SK-N-SH (cell line): Measurements from ENCODE around the gene MEOX1. TPM values are rescaled to one million over a fixed set of nuclear protein-coding genes. Genes with fewer than 3 reads are reported as not detected.

Source experiments
- CTCF ChIA-PET: fragments of 300-600, 350-600 bp; formaldehyde crosslinking; extraction: SDS; loops from one replicate; lab custom pipeline; 2021; lab: Yijun Ruan, JAX
- POLR2A ChIA-PET: fragments of 350-600 bp; sonication (Branson Sonifier 250); formaldehyde crosslinking; extraction: SDS; loops from one replicate; lab custom pipeline; 2020; ENCODE audit warnings: antibody characterized with exemption, inconsistent platforms; lab: Yijun Ruan, JAX
- DNase-seq: peaks from one replicate; pipeline ENCODE4 v3.0.0; 2012
- H2AFZ ChIP-seq: fragments of 200-600 bp; sonication (generic); 2 replicates; pipeline ENCODE4 v1.8.1; 2016; ENCODE audit warnings: antibody characterized with exemption, mild to moderate bottlenecking, low read depth
- H3F3A ChIP-seq: fragments of 200-600 bp; sonication (generic); replicated peaks from 2 replicates; pipeline ENCODE3; 2016; ENCODE audit warnings: antibody characterized with exemption, mild to moderate bottlenecking; ENCODE audit not compliant: insufficient read depth
- H3K27ac ChIP-seq, 2 experiments: fragments of 200-500 bp in 1 of 2; fragments of 200-600 bp in 1 of 2; sonication (Bioruptor generic) in 1 of 2; sonication (generic), shearing (Covaris generic) in 1 of 2; 2 replicates each; pipeline versions ENCODE4 v1.5.1 to v1.6.1; 2014 to 2016; ENCODE audit warnings: low read depth in 2 of 2, inconsistent platforms in 1 of 2, low read length in 1 of 2, mild to moderate bottlenecking in 1 of 2, mixed read lengths in 1 of 2
- H3K27me3 ChIP-seq: fragments of 200-600 bp; sonication (generic), shearing (Covaris generic); 2 replicates; pipeline ENCODE4 v1.6.1; 2016; ENCODE audit warnings: mixed run types; ENCODE audit not compliant: insufficient read depth
- H3K36me3 ChIP-seq, 2 experiments: fragments of 200-500 bp in 1 of 2; fragments of 200-600 bp in 1 of 2; sonication (Bioruptor generic) in 1 of 2; sonication (generic) in 1 of 2; replicated peaks in 1 of 2; 2 replicates each; pipeline versions ENCODE3 to v1.5.1; 2014 to 2016; ENCODE audit warnings: low read length in 1 of 2, mild to moderate bottlenecking in 1 of 2; ENCODE audit not compliant: insufficient read depth in 2 of 2, control insufficient read depth in 1 of 2
- H3K4me1 ChIP-seq, 2 experiments: fragments of 200-500 bp in 1 of 2; fragments of 200-600 bp in 1 of 2; sonication (Bioruptor generic) in 1 of 2; sonication (generic), shearing (Covaris generic) in 1 of 2; 2 replicates each; pipeline versions ENCODE4 v1.5.1 to v1.6.1; 2014 to 2016; ENCODE audit warnings: low read depth in 1 of 2, low read length in 1 of 2, mixed run types in 1 of 2; ENCODE audit not compliant: insufficient read depth in 2 of 2, control insufficient read depth in 1 of 2
- H3K4me2 ChIP-seq: fragments of 200-600 bp; sonication (generic), shearing (Covaris generic); 2 replicates; pipeline ENCODE4 v1.6.1; 2017; ENCODE audit warnings: mixed run types
- H3K4me3 ChIP-seq, 2 experiments: fragments of 200-500 bp in 1 of 2; fragments of 200-600 bp in 1 of 2; sonication (Bioruptor generic) in 1 of 2; sonication (generic), shearing (Covaris generic) in 1 of 2; 2 replicates each; pipeline versions ENCODE4 v1.5.1 to v1.8.1; 2014 to 2016; ENCODE audit warnings: low read depth in 2 of 2, inconsistent platforms in 1 of 2, low read length in 1 of 2, mild to moderate bottlenecking in 1 of 2, mixed read lengths in 1 of 2, moderate library complexity in 1 of 2
- H3K79me2 ChIP-seq: fragments of 200-600 bp; sonication (generic); 2 replicates; pipeline ENCODE4 v1.8.1; 2017; ENCODE audit warnings: mild to moderate bottlenecking; ENCODE audit not compliant: insufficient read depth
- H3K9ac ChIP-seq: fragments of 200-600 bp; sonication (generic); 2 replicates; pipeline ENCODE4 v1.6.1; 2017; ENCODE audit warnings: mixed run types
- H3K9me2 ChIP-seq: fragments of 200-600 bp; sonication (generic); 2 replicates; pipeline ENCODE4 v1.6.1; 2017; ENCODE audit warnings: mixed run types
- H3K9me3 ChIP-seq: fragments of 200-600 bp; sonication (generic); 2 replicates; pipeline ENCODE4 v1.6.1; 2017; ENCODE audit warnings: mixed run types, mild to moderate bottlenecking, moderate library complexity
- H4K20me1 ChIP-seq: fragments of 200-600 bp; sonication (generic); 2 replicates; pipeline ENCODE4 v1.6.1; 2017; ENCODE audit warnings: mild to moderate bottlenecking, mixed run types; ENCODE audit not compliant: insufficient read depth
- CHD2 ChIP-seq: fragments of 150-350 bp; IDR thresholded peaks from 2 replicates; pipeline ENCODE4 v1.6.1; 2018; ENCODE audit warnings: low read length; ENCODE audit not compliant: partially characterized antibody
- EP300 ChIP-seq, 2 experiments: IDR thresholded peaks; 2 replicates each; pipeline versions ENCODE4 v1.4.0 to v1.6.1; 2012; ENCODE audit warnings: borderline replicate concordance in 1 of 2, low read depth in 1 of 2, low read length in 1 of 2
- EZH2phosphoT487 ChIP-seq: fragments of 200-600 bp; sonication (generic); IDR thresholded peaks from 2 replicates; pipeline ENCODE4 v1.6.1; 2017; ENCODE audit warnings: low read depth, mixed run types, mild to moderate bottlenecking, antibody characterized with exemption, moderate library complexity, borderline replicate concordance
- FOXJ3 ChIP-seq: sonication (generic); formaldehyde crosslinking; IDR thresholded peaks from 2 replicates; pipeline ENCODE4 v1.5.1; 2020; ENCODE audit warnings: mild to moderate bottlenecking, missing genetic modification reagents
- FOXM1 ChIP-seq: IDR thresholded peaks from 2 replicates; pipeline ENCODE4 v1.4.0; 2012; ENCODE audit warnings: low read depth, mild to moderate bottlenecking
- JUND ChIP-seq: IDR thresholded peaks from 2 replicates; pipeline ENCODE4 v1.4.0; 2012
- MEF2A ChIP-seq: IDR thresholded peaks from 2 replicates; pipeline ENCODE4 v1.4.0; 2012; ENCODE audit warnings: low read depth, borderline replicate concordance
- MXI1 ChIP-seq: IDR thresholded peaks from 2 replicates; pipeline ENCODE4 v1.6.1; 2012; ENCODE audit warnings: mild to moderate bottlenecking, low read depth, low read length, improper control_type of control experiment
- NFIC ChIP-seq: IDR thresholded peaks from 2 replicates; pipeline ENCODE4 v1.4.0; 2012; ENCODE audit warnings: borderline replicate concordance
- NRF1 ChIP-seq: IDR thresholded peaks from 2 replicates; pipeline ENCODE4 v1.6.1; 2012; ENCODE audit warnings: low read depth, mild to moderate bottlenecking, low read length
- POLR2AphosphoS5 ChIP-seq: IDR thresholded peaks from 2 replicates; pipeline ENCODE4 v1.6.1; 2012; ENCODE audit warnings: low read depth, low read length
- RFX5 ChIP-seq: IDR thresholded peaks from 2 replicates; pipeline ENCODE4 v1.6.1; 2012; ENCODE audit warnings: mild to moderate bottlenecking, improper control_type of control experiment, low read length
- RXRA ChIP-seq: IDR thresholded peaks from 2 replicates; pipeline ENCODE4 v1.4.0; 2012; ENCODE audit warnings: low read depth, mild to moderate bottlenecking, borderline replicate concordance
- SMC3 ChIP-seq: IDR thresholded peaks from 2 replicates; pipeline ENCODE4 v1.6.1; 2012; ENCODE audit warnings: low read depth, low read length, improper control_type of control experiment
- TAF1 ChIP-seq: IDR thresholded peaks from 2 replicates; pipeline ENCODE4 v1.6.1; 2012; ENCODE audit warnings: low read depth, mild to moderate bottlenecking, low read length, moderate library complexity, borderline replicate concordance
- TEAD4 ChIP-seq: IDR thresholded peaks from 2 replicates; pipeline ENCODE4 v1.4.0; 2012; ENCODE audit warnings: mild to moderate bottlenecking, borderline replicate concordance; ENCODE audit not compliant: insufficient read depth
- YY1 ChIP-seq: IDR thresholded peaks from 2 replicates; pipeline ENCODE4 v1.4.0; 2012; ENCODE audit warnings: low read depth, mild to moderate bottlenecking
- WGBS: methylation state at CpG from one replicate; pipeline ENCODE4 v1.1.6; 2017; ENCODE audit warnings: low lambda C conversion rate; 5-methylcytosine and 5-hydroxymethylcytosine counted together
- polyA plus RNA-seq, 3 experiments: library from polyadenylated mRNA; depleted of rRNA; stranded (reverse); fragments of >200 nt; gene quantifications; 2 replicates each; pipeline ENCODE4 v1.2.3, GENCODE V29; 2012
- TF ChIP-seq, protein P1 (sequence below): IDR thresholded peaks from 2 replicates; pipeline ENCODE4 v1.4.0; 2012; ENCODE audit warnings: low read depth, borderline replicate concordance
- TF ChIP-seq, protein P2 (sequence below): IDR thresholded peaks from 2 replicates; pipeline ENCODE4 v1.4.0; 2012; ENCODE audit warnings: low read depth
- TF ChIP-seq, protein P3 (sequence below): IDR thresholded peaks from 2 replicates; pipeline ENCODE4; 2012

MEOX1 gene
- polyA plus RNA-seq, 1 of the 3 experiments (the other 2 are of a cell fraction): 0.05 TPM

DNA sequence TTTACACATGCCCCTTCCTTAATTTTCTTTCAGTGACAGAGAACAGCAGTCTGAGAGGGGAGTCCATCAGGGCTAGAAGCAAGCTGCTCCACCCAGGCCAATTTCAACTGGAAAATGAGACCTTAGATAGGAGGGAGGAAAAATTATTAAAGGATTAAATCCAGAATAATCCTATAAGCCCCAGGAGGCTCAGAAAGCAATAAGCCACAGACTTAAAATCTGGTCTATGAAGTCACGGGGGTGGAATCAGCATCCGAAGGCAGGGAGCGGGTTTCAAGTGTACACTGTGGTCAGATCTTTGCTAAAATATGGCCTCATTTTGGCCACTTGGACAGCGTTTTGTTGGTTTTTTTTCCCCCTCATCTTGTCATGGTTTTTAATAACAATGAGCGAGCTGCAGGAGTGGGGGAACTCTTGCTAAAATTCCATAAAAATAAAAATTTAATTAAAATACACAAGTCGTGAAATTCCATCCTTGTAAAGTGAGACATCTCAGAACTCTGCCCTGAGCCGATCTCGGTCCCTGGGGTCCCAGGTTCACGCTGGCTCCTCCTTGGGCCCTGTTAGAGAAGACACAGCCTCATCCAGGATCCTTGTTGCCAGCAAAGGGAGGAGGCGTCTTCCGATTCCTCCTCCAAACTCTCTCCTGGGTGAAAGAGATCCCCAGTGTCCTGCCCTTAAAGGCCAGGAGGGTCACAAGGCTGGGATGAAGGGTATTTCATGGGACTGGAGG lies 63.9 kb downstream of the MEOX1 start:
- H3K36me3 ChIP-seq: no peaks in the 10 kb centered on the region
- no peaks in the 10 kb centered on the region for H3K27me3 ChIP-seq
- H3K9me3 ChIP-seq: no peaks in the 10 kb centered on the region
- no peaks in the 10 kb centered on the region for H3K79me2 ChIP-seq
- CTCF ChIA-PET: interaction anchor here (1.5 to 2.3 kb wide), 2 partner anchors 21 to 76 kb away, joined by 5 to 8 read pairs; no protein-coding TSS in a partner anchor
- 93% methylated on average over 11 of the region's 11 CpGs for WGBS
- H2AFZ ChIP-seq: no peak overlapping the region
- peaks cover 17% of the 10 kb centered on the region for H3F3A ChIP-seq
- H3K9ac ChIP-seq: no peak overlapping the region
- TF ChIP-seq MEF2A (no peak), EZH2phosphoT487 (no peak), NFIC (no peak), NRF1 (no peak), TEAD4 (no peak), SMC3 (no peak), TAF1 (no peak), FOXM1 (no peak), FOXJ3 (CRISPR knock-in tag) (no peak), EP300 (IDR thresholded peaks at IDR 0.05; ENCODE audit: borderline replicate concordance in 1 of 2, low read depth in 1 of 2, low read length in 1 of 2) (no peak), YY1 (no peak), CHD2 (no peak), MXI1 (no peak), POLR2AphosphoS5 (no peak), RFX5 (no peak), RXRA (no peak), JUND (no peak)
- TF ChIP-seq, protein P1, sequence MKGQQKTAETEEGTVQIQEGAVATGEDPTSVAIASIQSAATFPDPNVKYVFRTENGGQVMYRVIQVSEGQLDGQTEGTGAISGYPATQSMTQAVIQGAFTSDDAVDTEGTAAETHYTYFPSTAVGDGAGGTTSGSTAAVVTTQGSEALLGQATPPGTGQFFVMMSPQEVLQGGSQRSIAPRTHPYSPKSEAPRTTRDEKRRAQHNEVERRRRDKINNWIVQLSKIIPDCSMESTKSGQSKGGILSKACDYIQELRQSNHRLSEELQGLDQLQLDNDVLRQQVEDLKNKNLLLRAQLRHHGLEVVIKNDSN: no peak
- TF ChIP-seq, protein P2, sequence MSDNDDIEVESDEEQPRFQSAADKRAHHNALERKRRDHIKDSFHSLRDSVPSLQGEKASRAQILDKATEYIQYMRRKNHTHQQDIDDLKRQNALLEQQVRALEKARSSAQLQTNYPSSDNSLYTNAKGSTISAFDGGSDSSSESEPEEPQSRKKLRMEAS: no peak
- TF ChIP-seq, protein P3, sequence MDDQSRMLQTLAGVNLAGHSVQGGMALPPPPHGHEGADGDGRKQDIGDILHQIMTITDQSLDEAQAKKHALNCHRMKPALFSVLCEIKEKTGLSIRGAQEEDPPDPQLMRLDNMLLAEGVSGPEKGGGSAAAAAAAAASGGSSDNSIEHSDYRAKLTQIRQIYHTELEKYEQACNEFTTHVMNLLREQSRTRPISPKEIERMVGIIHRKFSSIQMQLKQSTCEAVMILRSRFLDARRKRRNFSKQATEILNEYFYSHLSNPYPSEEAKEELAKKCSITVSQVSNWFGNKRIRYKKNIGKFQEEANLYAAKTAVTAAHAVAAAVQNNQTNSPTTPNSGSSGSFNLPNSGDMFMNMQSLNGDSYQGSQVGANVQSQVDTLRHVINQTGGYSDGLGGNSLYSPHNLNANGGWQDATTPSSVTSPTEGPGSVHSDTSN: no peak
- TF ChIP-seq, all 33 proteins: peak for 0
- Histone ChIP-seq H3K4me3 (no peak overlapping the region), H3K4me2 (no peak overlapping the region), H4K20me1 (no peaks in the 10 kb centered on the region), H3K27ac (no peak overlapping the region), H3K4me1 (peaks cover 2 to 9% of the 10 kb centered on the region in 2 experiments; a peak in 2 of 4 replicates), H3K9me2 (no peaks in the 10 kb centered on the region)
- no peak for DNase-seq
- POLR2A ChIA-PET: no interaction called here
